Tibial nerve (tissue), 4 donors: ENCODE results near the gene MED13L. TPM values are rescaled to one million over a fixed set of nuclear protein-coding genes. Genes with fewer than 3 reads are reported as not detected.

Experiments
- DNase-seq, 2 donors: peaks; one replicate each; pipeline ENCODE4 v3.0.0-alpha.2; 2019; ENCODE audit warnings: low spot score in 2 of 2
- H3K27ac ChIP-seq, 4 donors: fragments of 200-600 bp; sonication (generic) in 3 of 4; one replicate each; pipeline ENCODE4 v1.5.1; 2017 to 2019; ENCODE audit warnings: mild to moderate bottlenecking in 1 of 4
- H3K27me3 ChIP-seq, 2 donors: fragments of 200-600 bp; sonication (generic) in 1 of 2; one replicate each; pipeline versions ENCODE4 v1.5.1 to v1.6.0; 2017 to 2019
- H3K36me3 ChIP-seq, 3 donors: fragments of 200-600 bp; sonication (generic); one replicate each; pipeline ENCODE4 v1.5.1; 2018 to 2019
- H3K4me1 ChIP-seq, 4 donors: fragments of 200-600 bp; sonication (generic) in 3 of 4; one replicate each; pipeline ENCODE4 v1.5.1; 2017 to 2019
- H3K4me3 ChIP-seq, 4 donors: fragments of 200-600 bp; sonication (generic) in 3 of 4; one replicate each; pipeline ENCODE4 v1.5.1; 2017 to 2019; ENCODE audit warnings: mild to moderate bottlenecking in 1 of 4, moderate library complexity in 1 of 4
- H3K9me3 ChIP-seq, 4 donors: fragments of 200-600 bp; sonication (generic) in 3 of 4; one replicate each; pipeline ENCODE4 v1.5.1; 2017 to 2019
- EP300 ChIP-seq, 2 donors: sonication (generic); formaldehyde crosslinking; IDR thresholded peaks; one replicate each; pipeline ENCODE4 v1.6.1; 2017; ENCODE audit warnings: antibody characterized with exemption in 2 of 2, mild to moderate bottlenecking in 1 of 2
- POLR2A ChIP-seq, 2 donors: fragments of 450-650 bp; IDR thresholded peaks; one replicate each; pipeline ENCODE4 v1.6.1; 2017; ENCODE audit warnings: antibody characterized with exemption in 2 of 2, mild to moderate bottlenecking in 2 of 2, moderate library complexity in 2 of 2
- WGBS, 2 donors: methylation state at CpG; one replicate each; pipeline ENCODE4 v1.1.5; 2018; 5-methylcytosine and 5-hydroxymethylcytosine counted together
- total RNA-seq, 4 donors: library from RNA; depleted of rRNA; stranded (reverse); fragments of >200 nt; gene quantifications; one replicate each; pipeline ENCODE4 v1.1.0, GENCODE V29; 2016
- TF ChIP-seq, protein P1 (sequence below), 5 experiments: fragments of 200-600 bp in 3 of 5; fragments of 450-650 bp in 2 of 5; sonication (generic) in 3 of 5; IDR thresholded peaks; one replicate each; pipeline ENCODE4 v1.5.1; 2016 to 2019; ENCODE audit warnings: antibody characterized with exemption in 5 of 5, mild to moderate bottlenecking in 3 of 5, moderate library complexity in 2 of 5

The MED13L gene
- total RNA-seq, 4 donors from 2014 or later = 138 to 234 (median 218) TPM

DNA sequence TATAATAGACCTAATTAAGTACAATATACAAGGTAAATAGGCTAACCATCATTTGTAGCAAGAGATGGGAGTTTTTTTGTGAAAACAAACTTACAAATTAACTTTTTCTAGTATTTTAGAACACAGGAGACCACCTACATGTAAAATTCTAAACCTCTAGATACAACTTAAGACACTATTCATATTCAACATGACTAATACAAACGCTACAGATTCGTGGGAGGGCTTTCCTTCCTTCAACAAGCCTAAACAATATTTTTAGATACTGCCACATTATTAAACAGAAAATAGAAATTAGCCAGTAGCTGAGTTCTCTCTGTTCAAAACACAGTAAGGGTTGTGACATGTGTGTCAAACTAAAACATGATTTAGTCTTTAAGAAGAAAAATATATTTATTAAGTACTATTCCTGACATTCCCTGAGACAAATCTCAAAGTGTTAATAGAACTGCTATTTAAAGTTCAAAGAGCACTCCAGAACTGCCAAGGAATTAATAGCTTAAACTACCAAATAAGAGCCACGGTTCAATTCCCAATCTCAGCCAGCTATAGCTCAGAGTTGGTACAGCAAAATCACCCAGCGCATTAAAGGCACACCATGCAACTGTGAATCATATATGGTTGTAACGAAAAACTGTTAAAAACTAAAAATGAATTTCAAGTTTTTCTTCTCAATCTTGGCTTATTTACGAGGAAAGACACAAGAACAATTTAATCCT is 10.7 kb downstream of the MED13L start:
- H3K27me3 ChIP-seq = no peaks in the 10 kb centered on the region
- DNase-seq = no peak
- TF ChIP-seq POLR2A (IDR thresholded peaks at IDR 0.05) = no peak
- TF ChIP-seq EP300 (IDR thresholded peaks at IDR 0.05) = no peak
- TF ChIP-seq, protein P1, sequence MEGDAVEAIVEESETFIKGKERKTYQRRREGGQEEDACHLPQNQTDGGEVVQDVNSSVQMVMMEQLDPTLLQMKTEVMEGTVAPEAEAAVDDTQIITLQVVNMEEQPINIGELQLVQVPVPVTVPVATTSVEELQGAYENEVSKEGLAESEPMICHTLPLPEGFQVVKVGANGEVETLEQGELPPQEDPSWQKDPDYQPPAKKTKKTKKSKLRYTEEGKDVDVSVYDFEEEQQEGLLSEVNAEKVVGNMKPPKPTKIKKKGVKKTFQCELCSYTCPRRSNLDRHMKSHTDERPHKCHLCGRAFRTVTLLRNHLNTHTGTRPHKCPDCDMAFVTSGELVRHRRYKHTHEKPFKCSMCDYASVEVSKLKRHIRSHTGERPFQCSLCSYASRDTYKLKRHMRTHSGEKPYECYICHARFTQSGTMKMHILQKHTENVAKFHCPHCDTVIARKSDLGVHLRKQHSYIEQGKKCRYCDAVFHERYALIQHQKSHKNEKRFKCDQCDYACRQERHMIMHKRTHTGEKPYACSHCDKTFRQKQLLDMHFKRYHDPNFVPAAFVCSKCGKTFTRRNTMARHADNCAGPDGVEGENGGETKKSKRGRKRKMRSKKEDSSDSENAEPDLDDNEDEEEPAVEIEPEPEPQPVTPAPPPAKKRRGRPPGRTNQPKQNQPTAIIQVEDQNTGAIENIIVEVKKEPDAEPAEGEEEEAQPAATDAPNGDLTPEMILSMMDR (IDR thresholded peaks at IDR 0.05) = no peak
- no peaks in the 10 kb centered on the region for H3K36me3 ChIP-seq
- no peak overlapping the region for H3K27ac ChIP-seq
- H3K9me3 ChIP-seq = no peaks in the 10 kb centered on the region
- no peak overlapping the region for H3K4me3 ChIP-seq
- peaks cover 0 to 76% (median 40%) of the 10 kb centered on the region in 4 donors for H3K4me1 ChIP-seq
- 45 to 46% methylated on average over 6 of the region's 6 CpGs for WGBS, 2 donors

DNA sequence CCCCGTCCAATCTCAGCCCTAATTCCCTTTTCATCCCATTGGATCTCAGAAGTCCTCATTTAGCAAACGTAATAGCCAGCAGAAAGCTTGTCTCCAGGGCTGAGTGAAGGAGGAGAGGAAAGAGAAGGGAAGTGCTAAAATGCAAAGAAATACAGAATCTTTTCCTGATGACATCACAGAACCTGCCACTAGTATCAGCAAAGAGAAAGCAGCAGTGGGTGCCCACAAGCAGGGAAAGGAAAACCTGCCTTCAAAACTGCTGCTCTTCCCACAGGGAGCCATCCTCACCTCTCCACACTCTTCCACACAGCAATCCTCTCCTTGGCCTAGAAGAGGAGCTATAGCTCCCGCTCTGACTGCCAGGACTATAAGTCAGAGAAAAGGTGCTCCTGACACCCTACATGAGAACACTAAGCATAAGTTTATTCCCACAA is 11.3 kb downstream of the MED13L start:
- H3K9me3 ChIP-seq = no peaks in the 10 kb centered on the region
- no peak for TF ChIP-seq EP300 (IDR thresholded peaks at IDR 0.05)
- TF ChIP-seq, protein P1 (IDR thresholded peaks at IDR 0.05) = no peak
- TF ChIP-seq POLR2A (IDR thresholded peaks at IDR 0.05) = no peak
- no peak overlapping the region for H3K27ac ChIP-seq
- no peaks in the 10 kb centered on the region for H3K27me3 ChIP-seq
- H3K36me3 ChIP-seq = no peaks in the 10 kb centered on the region
- 57 to 63% methylated on average over 3 of the region's 3 CpGs for whole genome bisulfite sequencing, 2 donors
- H3K4me3 ChIP-seq = no peak overlapping the region
- peaks cover 0 to 78% (median 43%) of the 10 kb centered on the region in 4 donors for H3K4me1 ChIP-seq
- no peak for DNase-seq

DNA sequence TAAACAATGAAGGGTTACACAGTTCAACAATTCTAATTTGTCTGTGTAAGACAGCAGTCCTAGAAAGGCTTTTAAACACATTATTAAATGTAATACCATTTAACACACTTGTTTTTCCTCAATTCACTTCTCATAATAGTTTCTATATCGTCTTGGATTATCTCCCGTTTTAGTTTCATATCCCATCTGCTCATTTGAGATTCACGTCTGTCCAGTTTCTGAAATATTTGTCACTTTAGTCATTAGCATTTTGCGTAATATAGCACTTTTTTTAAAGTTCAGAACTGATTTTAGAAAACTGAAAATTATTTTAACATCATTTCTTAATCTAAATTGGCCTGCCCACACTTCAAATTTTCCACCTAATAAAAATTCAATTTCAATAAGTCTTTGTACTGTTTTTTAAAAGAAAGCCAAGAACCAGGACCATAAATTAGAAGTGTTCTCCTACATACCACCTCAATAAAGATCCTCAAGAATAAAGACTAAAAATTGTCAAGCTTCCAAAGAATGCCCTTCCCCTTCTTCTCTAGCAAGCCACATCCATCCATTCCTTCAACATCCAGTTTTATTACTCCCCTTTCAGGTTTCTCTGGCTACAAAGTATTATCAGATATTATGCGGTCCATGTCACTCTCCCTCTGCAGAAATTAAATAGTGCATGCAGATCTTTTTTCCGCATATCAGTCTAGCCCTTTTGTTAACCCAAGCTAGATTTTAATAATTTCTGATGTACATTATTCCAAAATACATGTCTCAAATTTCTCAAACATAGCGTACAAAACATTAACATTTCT is 11.9 kb downstream of the MED13L start:
- H3K4me1 ChIP-seq = peaks cover 0 to 84% (median 48%) of the 10 kb centered on the region in 4 donors
- no peak overlapping the region for H3K4me3 ChIP-seq

DNA sequence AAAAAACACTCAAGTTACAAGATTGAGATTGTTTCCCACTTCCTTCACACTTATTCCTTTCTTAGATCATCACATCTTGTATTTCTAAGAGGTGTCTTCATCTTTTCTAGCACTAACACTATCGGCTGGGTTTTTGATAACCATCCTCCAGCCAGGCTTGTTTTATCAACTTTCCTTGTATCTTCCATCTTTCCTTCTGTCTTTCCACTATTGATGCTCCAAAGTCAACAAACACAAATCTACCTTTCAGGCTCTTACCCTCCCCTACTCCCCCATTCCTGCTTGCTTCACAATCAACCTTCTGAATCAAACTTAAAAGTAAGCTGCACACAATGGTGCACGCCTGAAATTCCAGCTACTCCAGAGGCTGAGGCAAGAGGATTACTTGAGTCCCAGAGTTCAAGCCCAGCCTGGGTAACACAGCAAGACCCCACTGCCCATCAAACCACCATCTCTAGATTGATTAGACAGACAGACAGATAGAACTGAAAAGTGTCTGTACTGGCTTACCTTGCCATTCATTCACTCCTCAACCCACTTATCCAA is 12.9 kb downstream of the MED13L start:
- no peaks in the 10 kb centered on the region for H3K36me3 ChIP-seq
- no peak overlapping the region for H3K27ac ChIP-seq
- no peak for DNase-seq
- no peak overlapping the region for H3K4me3 ChIP-seq
- TF ChIP-seq EP300 (IDR thresholded peaks at IDR 0.05) (no peak), POLR2A (IDR thresholded peaks at IDR 0.05) (no peak)
- TF ChIP-seq, protein P1 (IDR thresholded peaks at IDR 0.05) = no peak
- 77 to 86% methylated on average over 2 of the region's 2 CpGs for WGBS, 2 donors
- H3K27me3 ChIP-seq = no peaks in the 10 kb centered on the region
- H3K9me3 ChIP-seq = no peaks in the 10 kb centered on the region
- peaks cover 0 to 89% (median 54%) of the 10 kb centered on the region in 4 donors for H3K4me1 ChIP-seq

More for the DNA sequence above, 11.9 kb downstream of the MED13L start:
- Histone ChIP-seq H3K27me3 (no peaks in the 10 kb centered on the region), H3K9me3 (no peaks in the 10 kb centered on the region), H3K36me3 (no peaks in the 10 kb centered on the region), H3K27ac (no peak overlapping the region)
- DNase-seq = no peak
- WGBS, 2 donors = 64 to 65% methylated on average over 7 of the region's 7 CpGs
- TF ChIP-seq, protein P1 (IDR thresholded peaks at IDR 0.05) = no peak
- TF ChIP-seq EP300 (IDR thresholded peaks at IDR 0.05) (no peak), POLR2A (IDR thresholded peaks at IDR 0.05) (no peak)
